Ascending aorta (tissue), 2 donors: Measurements from ENCODE around the gene RNF224. TPM values are rescaled to one million over a fixed set of nuclear protein-coding genes. Genes with fewer than 3 reads are reported as not detected.
A peak's percentile ranks its signal among the peaks of the same experiment; 100 is the strongest.

Experiments
- DNase-seq, 2 donors: peaks; one replicate each; pipeline ENCODE4 v3.0.0-alpha.2; 2019; ENCODE audit warnings: low spot score in 2 of 2
- H3K27ac ChIP-seq, 2 donors: fragments of 200-600 bp; sonication (generic); one replicate each; pipeline ENCODE4 v1.5.1; 2016 to 2017; ENCODE audit warnings: mild to moderate bottlenecking in 1 of 2
- H3K27me3 ChIP-seq: fragments of 200-600 bp; sonication (generic); one replicate; pipeline ENCODE4 v1.5.1; 2017
- H3K36me3 ChIP-seq, 2 donors: fragments of 200-600 bp; sonication (generic); one replicate each; pipeline ENCODE4 v1.5.1; 2016
- H3K4me1 ChIP-seq, 2 donors: fragments of 200-600 bp; sonication (generic); one replicate each; pipeline ENCODE4 v1.5.1; 2016 to 2017; ENCODE audit warnings: mild to moderate bottlenecking in 1 of 2
- H3K4me3 ChIP-seq, 2 donors: fragments of 200-600 bp; sonication (generic); one replicate each; pipeline ENCODE4 v1.5.1; 2016 to 2017; ENCODE audit warnings: mild to moderate bottlenecking in 1 of 2
- H3K9me3 ChIP-seq, 2 donors: fragments of 200-600 bp; sonication (generic); one replicate each; pipeline ENCODE4 v1.5.1; 2016
- intact Hi-C: fragments of 100-400 bp; cut with DNase I; formaldehyde crosslinking; loops from one replicate; pipeline ENCODE4 v1.15.1; 2023
- total RNA-seq: library from RNA; depleted of rRNA; stranded (reverse); fragments of >200 nt; gene quantifications from one replicate; pipeline ENCODE4 v1.1.0, GENCODE V29; 2016
- TF ChIP-seq, protein P1 (sequence below), 3 experiments: fragments of 200-600 bp in 2 of 3; fragments of 450-650 bp in 1 of 3; sonication (generic) in 2 of 3; IDR thresholded peaks; one replicate each; pipeline ENCODE4 v1.5.1; 2016 to 2019; ENCODE audit warnings: antibody characterized with exemption in 3 of 3, mild to moderate bottlenecking in 1 of 3, moderate library complexity in 1 of 3

The RNF224 gene
- total RNA-seq, 1 donor from 2014 or later, result not detected

- Histone ChIP-seq H3K36me3 (peaks cover 45 to 66% of the 10 kb centered on the region in 2 donors), H3K9me3 (no peaks in the 10 kb centered on the region), H3K27me3 (no peaks in the 10 kb centered on the region), H3K27ac (no peak overlapping the region), H3K4me1 (peaks cover 23 to 38% of the 10 kb centered on the region in 2 donors), H3K4me3 (peak overlapping the region in 1 of 2 donors; percentile 91)
- DNase-seq, result no peak
- intact Hi-C loops, result no loop called here
- TF ChIP-seq, protein P1, sequence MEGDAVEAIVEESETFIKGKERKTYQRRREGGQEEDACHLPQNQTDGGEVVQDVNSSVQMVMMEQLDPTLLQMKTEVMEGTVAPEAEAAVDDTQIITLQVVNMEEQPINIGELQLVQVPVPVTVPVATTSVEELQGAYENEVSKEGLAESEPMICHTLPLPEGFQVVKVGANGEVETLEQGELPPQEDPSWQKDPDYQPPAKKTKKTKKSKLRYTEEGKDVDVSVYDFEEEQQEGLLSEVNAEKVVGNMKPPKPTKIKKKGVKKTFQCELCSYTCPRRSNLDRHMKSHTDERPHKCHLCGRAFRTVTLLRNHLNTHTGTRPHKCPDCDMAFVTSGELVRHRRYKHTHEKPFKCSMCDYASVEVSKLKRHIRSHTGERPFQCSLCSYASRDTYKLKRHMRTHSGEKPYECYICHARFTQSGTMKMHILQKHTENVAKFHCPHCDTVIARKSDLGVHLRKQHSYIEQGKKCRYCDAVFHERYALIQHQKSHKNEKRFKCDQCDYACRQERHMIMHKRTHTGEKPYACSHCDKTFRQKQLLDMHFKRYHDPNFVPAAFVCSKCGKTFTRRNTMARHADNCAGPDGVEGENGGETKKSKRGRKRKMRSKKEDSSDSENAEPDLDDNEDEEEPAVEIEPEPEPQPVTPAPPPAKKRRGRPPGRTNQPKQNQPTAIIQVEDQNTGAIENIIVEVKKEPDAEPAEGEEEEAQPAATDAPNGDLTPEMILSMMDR (IDR thresholded peaks at IDR 0.05), result no peak
Measured at GRCh38 chr9:137186385-137186784, 40.9 kb upstream of the RNF224 start.

GRCh38 chr9:137187386-137187785 is 39.9 kb upstream of the RNF224 start:
- peaks cover 44 to 58% of the 10 kb centered on the region in 2 donors for H3K36me3 ChIP-seq
- H3K27me3 ChIP-seq, result no peaks in the 10 kb centered on the region
- intact Hi-C loops, result no loop called here
- no peaks in the 10 kb centered on the region for H3K9me3 ChIP-seq
- no peak for DNase-seq
- no peak overlapping the region for H3K27ac ChIP-seq
- TF ChIP-seq, protein P1 (IDR thresholded peaks at IDR 0.05), result no peak
- peak overlapping the region; percentile 85 to 91 for H3K4me3 ChIP-seq
- peaks cover 23 to 38% of the 10 kb centered on the region in 2 donors for H3K4me1 ChIP-seq

DNA sequence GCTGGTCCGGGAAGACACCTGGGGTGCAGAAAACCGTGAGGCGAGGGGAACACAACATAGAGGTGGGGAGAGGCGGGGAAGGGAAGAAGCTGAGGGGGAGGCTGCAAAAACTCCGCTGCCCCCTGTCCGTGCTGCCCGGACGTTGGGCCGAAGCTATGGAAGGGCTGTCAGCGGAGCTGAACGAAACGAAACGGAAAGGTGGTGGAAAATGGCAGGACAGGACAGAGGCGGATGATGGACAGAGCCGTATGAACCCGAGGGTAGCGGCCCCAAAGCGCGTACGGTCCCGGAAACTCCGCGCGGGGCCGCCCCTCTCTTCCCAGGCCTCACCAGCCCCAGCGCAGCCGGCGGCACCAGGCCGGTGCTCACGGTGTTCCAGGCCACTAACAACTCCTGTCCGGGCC is 39.2 kb upstream of the RNF224 start:
- peaks cover 38 to 51% of the 10 kb centered on the region in 2 donors for H3K36me3 ChIP-seq
- H3K4me3 ChIP-seq, result peak overlapping the region; percentile 85 to 91
- H3K9me3 ChIP-seq, result no peaks in the 10 kb centered on the region
- no peak for DNase-seq
- H3K4me1 ChIP-seq, result peaks cover 23 to 38% of the 10 kb centered on the region in 2 donors
- no peaks in the 10 kb centered on the region for H3K27me3 ChIP-seq
- peak overlapping the region; percentile 86 to 89 for H3K27ac ChIP-seq
- TF ChIP-seq, protein P1 (IDR thresholded peaks at IDR 0.05), result no peak
- intact Hi-C loops, result loop anchor here (1.0 kb wide), 5 partner anchors 12 to 705 kb away; partner anchors contain the start of genes NDOR1, SEC16A, TMEM203 and TPRN

DNA sequence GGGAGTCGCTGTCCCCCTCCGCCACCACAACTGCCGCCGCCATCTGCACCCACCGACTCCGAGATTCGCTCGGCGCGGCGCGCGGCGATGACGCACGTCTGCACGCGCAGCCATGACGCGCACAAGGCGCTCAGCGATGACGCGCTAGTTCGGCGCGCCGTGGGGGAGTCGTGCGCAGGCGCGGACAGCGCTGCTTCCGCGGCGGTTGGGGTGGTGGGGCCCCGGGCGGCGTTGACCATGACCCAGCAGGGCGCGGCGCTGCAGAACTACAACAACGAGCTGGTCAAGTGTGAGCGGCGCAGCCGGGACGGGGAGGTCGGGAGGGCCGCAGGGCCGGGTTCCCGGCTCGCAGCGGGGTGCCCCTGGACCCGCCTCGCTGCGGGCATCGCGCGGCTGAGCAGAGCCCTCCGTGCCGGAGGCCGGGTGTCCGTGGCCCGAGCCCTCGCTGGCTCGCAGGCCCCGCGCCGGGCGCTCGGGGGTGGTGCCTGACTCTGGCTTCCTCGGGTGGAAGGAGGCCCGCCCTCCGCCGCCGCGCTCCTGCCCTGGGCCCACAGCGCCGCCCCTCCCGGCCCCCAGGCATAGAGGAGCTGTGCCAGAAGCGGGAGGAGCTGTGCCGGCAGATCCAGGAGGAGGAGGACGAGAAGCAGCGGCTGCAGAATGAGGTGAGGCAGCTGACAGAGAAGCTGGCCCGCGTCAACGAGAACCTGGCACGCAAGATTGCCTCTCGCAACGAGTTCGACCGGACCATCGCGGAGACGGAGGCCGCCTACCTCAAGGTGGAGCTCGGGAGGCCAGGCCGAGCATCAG is 38.6 kb upstream of the RNF224 start, which contains the start of the genes ANAPC2 and SSNA1:
Gene ANAPC2 (minus strand): TSS at position 71 of the 807 bp plus-strand sequence. CDS start 28 bp downstream, at position 43.
Gene SSNA1 (plus strand): TSS at position 187 of the 807 bp plus-strand sequence. CDS start 51 bp downstream, at position 238.
- Histone ChIP-seq H3K9me3 (no peaks in the 10 kb centered on the region), H3K4me1 (peaks cover 23 to 38% of the 10 kb centered on the region in 2 donors), H3K36me3 (peaks cover 31 to 45% of the 10 kb centered on the region in 2 donors)

More for the DNA sequence above, 38.6 kb upstream of the RNF224 start, which contains the start of the genes ANAPC2 and SSNA1:
- TF ChIP-seq, protein P1 (IDR thresholded peaks at IDR 0.05), result peak in 2 of 3 experiments; percentile 15 to 35
- no peaks in the 10 kb centered on the region for H3K27me3 ChIP-seq
- H3K4me3 ChIP-seq, result peak within 1 kb of the TSS; percentile 85 to 91
- intact Hi-C loops, result loop anchor here (1.0 kb wide), 5 partner anchors 12 to 705 kb away; partner anchors contain the start of genes NDOR1, SEC16A, TMEM203 and TPRN
- peak; percentile 70 to 95 for DNase-seq
- peak within 1 kb of the TSS; percentile 86 to 89 for H3K27ac ChIP-seq
